Spinal cord (tissue), 10 donors: ENCODE measurements around the gene POC1B. TPM values are rescaled to one million over a fixed set of nuclear protein-coding genes. Genes with fewer than 3 reads are reported as not detected.

Experiments
- DNase-seq, 6 donors: peaks; one replicate each; pipeline versions ENCODE4 v3.0.0 to v3.0.0-alpha.2; 2013 to 2015; ENCODE audit warnings: low spot score in 6 of 6, low read depth in 4 of 6
- H3K27ac ChIP-seq: one replicate; pipeline ENCODE4 v1.5.1; 2013; ENCODE audit warnings: low read depth, low read length, control low read depth
- H3K27me3 ChIP-seq: one replicate; pipeline ENCODE4 v1.6.1; 2013; ENCODE audit warnings: low read length; ENCODE audit not compliant: control insufficient read depth, insufficient read depth
- H3K36me3 ChIP-seq: one replicate; pipeline ENCODE4 v1.6.1; 2013; ENCODE audit warnings: low read length; ENCODE audit not compliant: control insufficient read depth, insufficient read depth
- H3K4me1 ChIP-seq: one replicate; pipeline ENCODE4 v1.6.1; 2013; ENCODE audit warnings: low read length; ENCODE audit not compliant: control insufficient read depth, insufficient read depth
- H3K4me3 ChIP-seq: one replicate; pipeline ENCODE4 v1.5.1; 2013; ENCODE audit warnings: low read depth, low read length, control low read depth
- H3K9me3 ChIP-seq: one replicate; pipeline ENCODE4 v1.6.1; 2013; ENCODE audit warnings: low read length; ENCODE audit not compliant: control insufficient read depth, insufficient read depth
- WGBS: methylation state at CpG from one replicate; pipeline ENCODE4 v1.1.5; 2013; ENCODE audit warnings: missing lambda C conversion rate; ENCODE audit not compliant: insufficient coverage; 5-methylcytosine and 5-hydroxymethylcytosine counted together
- polyA plus RNA-seq, 2 donors: library from polyadenylated mRNA; unstranded; fragments of 120-200 nt; gene quantifications; one replicate each; pipeline ENCODE4 v1.2.1, GENCODE V29; 2013; ENCODE audit not compliant: insufficient read length in 2 of 2
- total RNA-seq, 2 donors: library from RNA; depleted of rRNA in 1 of 2; stranded (reverse); fragments of 120-200 nt in 1 of 2; fragments of >200 nt in 1 of 2; gene quantifications; one replicate each; pipeline versions ENCODE4 v1.2.3 to v1.2.4, GENCODE V29; 2013 to 2014
- donor health status: healthy.

The POC1B gene
- total and polyA plus RNA-seq, 4 donors = 11.7 to 56.4 (median 21.5) TPM

GRCh38 chr12:89416049-89416792 lies 109.6 kb downstream of the POC1B start:
- WGBS = 96% methylated on average over 5 of the region's 6 CpGs
- H3K36me3 ChIP-seq = no peaks in the 10 kb centered on the region
- no peak overlapping the region for H3K4me3 ChIP-seq
- no peak for DNase-seq
- H3K4me1 ChIP-seq = no peaks in the 10 kb centered on the region
- no peaks in the 10 kb centered on the region for H3K27me3 ChIP-seq
- no peak overlapping the region for H3K27ac ChIP-seq
- no peaks in the 10 kb centered on the region for H3K9me3 ChIP-seq

GRCh38 chr12:89414851-89415250 lies 111.0 kb downstream of the POC1B start:
- WGBS = no CpG with 5 or more reads among the region's 2 CpGs
- DNase-seq = no peak
- Histone ChIP-seq H3K27me3 (no peaks in the 10 kb centered on the region), H3K27ac (no peak overlapping the region), H3K4me3 (no peak overlapping the region), H3K36me3 (no peaks in the 10 kb centered on the region), H3K9me3 (no peaks in the 10 kb centered on the region), H3K4me1 (no peaks in the 10 kb centered on the region)

GRCh38 chr12:89414322-89414721 lies 111.5 kb downstream of the POC1B start:
- Histone ChIP-seq H3K9me3 (no peaks in the 10 kb centered on the region), H3K4me1 (no peaks in the 10 kb centered on the region), H3K27me3 (no peaks in the 10 kb centered on the region), H3K4me3 (no peak overlapping the region), H3K27ac (no peak overlapping the region), H3K36me3 (no peaks in the 10 kb centered on the region)
- DNase-seq = peak in 1 of 6 donors; percentile 37
- WGBS = 86% methylated on average over 1 of the region's 3 CpGs

- 100% methylated on average over 1 of the region's 3 CpGs for WGBS
- H3K4me1 ChIP-seq = no peaks in the 10 kb centered on the region
- no peaks in the 10 kb centered on the region for H3K27me3 ChIP-seq
- no peaks in the 10 kb centered on the region for H3K9me3 ChIP-seq
- DNase-seq = no peak
- H3K4me3 ChIP-seq = no peak overlapping the region
- no peak overlapping the region for H3K27ac ChIP-seq
- H3K36me3 ChIP-seq = no peaks in the 10 kb centered on the region
These were observed 112.6 kb downstream of the POC1B start for GRCh38 chr12:89413234-89413633.

GRCh38 chr12:89412665-89413064 lies 113.2 kb downstream of the POC1B start:
- 93% methylated on average over 4 of the region's 6 CpGs for WGBS
- H3K36me3 ChIP-seq = no peaks in the 10 kb centered on the region

GRCh38 chr12:89411846-89412245 lies 114.0 kb downstream of the POC1B start:
- H3K9me3 ChIP-seq = no peaks in the 10 kb centered on the region
- DNase-seq = no peak
- H3K4me3 ChIP-seq = no peak overlapping the region
- H3K36me3 ChIP-seq = no peaks in the 10 kb centered on the region
- 71% methylated on average over 2 of the region's 4 CpGs for WGBS
- H3K27me3 ChIP-seq = no peaks in the 10 kb centered on the region
- no peak overlapping the region for H3K27ac ChIP-seq
- H3K4me1 ChIP-seq = no peaks in the 10 kb centered on the region

More at GRCh38 chr12:89412665-89413064, 113.2 kb downstream of the POC1B start:
- H3K4me3 ChIP-seq = no peak overlapping the region
- no peak for DNase-seq
- no peaks in the 10 kb centered on the region for H3K27me3 ChIP-seq
- no peaks in the 10 kb centered on the region for H3K4me1 ChIP-seq
- H3K27ac ChIP-seq = no peak overlapping the region
- no peaks in the 10 kb centered on the region for H3K9me3 ChIP-seq

- Histone ChIP-seq H3K4me3 (no peak overlapping the region), H3K9me3 (no peaks in the 10 kb centered on the region), H3K4me1 (no peaks in the 10 kb centered on the region), H3K36me3 (no peaks in the 10 kb centered on the region), H3K27me3 (no peaks in the 10 kb centered on the region), H3K27ac (no peak overlapping the region)
- WGBS = no CpG with 5 or more reads among the region's 2 CpGs
- no peak for DNase-seq
These were observed 114.6 kb downstream of the POC1B start for GRCh38 chr12:89411234-89411633.

- Histone ChIP-seq H3K9me3 (no peaks in the 10 kb centered on the region), H3K27me3 (no peaks in the 10 kb centered on the region), H3K27ac (no peak overlapping the region), H3K4me1 (no peaks in the 10 kb centered on the region), H3K4me3 (no peak overlapping the region), H3K36me3 (no peaks in the 10 kb centered on the region)
- DNase-seq = no peak
- 96% methylated on average over 3 of the region's 4 CpGs for WGBS
These were observed 120.1 kb downstream of the POC1B start for GRCh38 chr12:89405626-89406345.

- Histone ChIP-seq H3K4me3 (no peak overlapping the region), H3K4me1 (no peaks in the 10 kb centered on the region), H3K9me3 (no peaks in the 10 kb centered on the region), H3K27ac (no peak overlapping the region), H3K36me3 (no peaks in the 10 kb centered on the region), H3K27me3 (no peaks in the 10 kb centered on the region)
- WGBS = no CpG with 5 or more reads among the region's 3 CpGs
- DNase-seq = no peak
These were observed 124.3 kb downstream of the POC1B start for GRCh38 chr12:89401433-89402058.
